GM18519 (cell line): ENCODE data around the gene DYRK2.

Experiments
- ATAC-seq: cut with Tn5 transposase; IDR thresholded peaks from one replicate; pipeline ENCODE4 v1.9.1; 2021; ENCODE audit warnings: mild to moderate bottlenecking, moderate library complexity; ENCODE audit not compliant: unreplicated experiment, low FRiP score

The DYRK2 gene

GRCh38 chr12:67648521-67649260 lies at the start of gene DYRK2:
Gene DYRK2, plus strand, starts transcription at chr12:67648745. Its CDS starts 389 bp downstream, at chr12:67649134.
- peak; percentile 42 for ATAC-seq

- ATAC-seq, result no peak
Measured at GRCh38 chr12:67599691-67600090, 48.9 kb upstream of the DYRK2 start.

- ATAC-seq, result no peak
Measured at GRCh38 chr12:67601126-67601525, 47.4 kb upstream of the DYRK2 start.

- ATAC-seq, result no peak
Measured at GRCh38 chr12:67609226-67609870, 39.2 kb upstream of the DYRK2 start.

- no peak for ATAC-seq
Measured at GRCh38 chr12:67613040-67613439, 35.5 kb upstream of the DYRK2 start.

GRCh38 chr12:67617629-67618028 lies 30.9 kb upstream of the DYRK2 start:
- no peak for ATAC-seq

- no peak for ATAC-seq
Measured at GRCh38 chr12:67618303-67618702, 30.2 kb upstream of the DYRK2 start.

GRCh38 chr12:67621112-67621511 lies 27.4 kb upstream of the DYRK2 start:
- ATAC-seq, result no peak

GRCh38 chr12:67621926-67622325 lies 26.6 kb upstream of the DYRK2 start:
- no peak for ATAC-seq

- no peak for ATAC-seq
Measured at GRCh38 chr12:67623259-67623658, 25.3 kb upstream of the DYRK2 start.

- ATAC-seq, result no peak
Measured at GRCh38 chr12:67624355-67624754, 24.2 kb upstream of the DYRK2 start.

GRCh38 chr12:67625004-67625403 lies 23.5 kb upstream of the DYRK2 start:
- no peak for ATAC-seq

GRCh38 chr12:67626156-67626555 lies 22.4 kb upstream of the DYRK2 start:
- ATAC-seq, result no peak

- ATAC-seq, result peak; percentile 91
Measured at GRCh38 chr12:67630373-67631088, 18.0 kb upstream of the DYRK2 start.

GRCh38 chr12:67632005-67632404 lies 16.5 kb upstream of the DYRK2 start:
- ATAC-seq, result no peak

- ATAC-seq, result no peak
Measured at GRCh38 chr12:67633024-67633610, 15.4 kb upstream of the DYRK2 start.

GRCh38 chr12:67633708-67634107 lies 14.8 kb upstream of the DYRK2 start:
- no peak for ATAC-seq

- ATAC-seq, result no peak
Measured at GRCh38 chr12:67634303-67634761, 14.2 kb upstream of the DYRK2 start.

- no peak for ATAC-seq
Measured at GRCh38 chr12:67637718-67638117, 10.8 kb upstream of the DYRK2 start.

- ATAC-seq, result no peak
Measured at GRCh38 chr12:67638694-67639093, 9.9 kb upstream of the DYRK2 start.

- ATAC-seq, result no peak
Measured at GRCh38 chr12:67640863-67641262, 7.7 kb upstream of the DYRK2 start.
